Upper lobe of right lung (tissue), 1 donor: Measurements from ENCODE around the gene XPA. TPM values are rescaled to one million over a fixed set of nuclear protein-coding genes. Genes with fewer than 3 reads are reported as not detected.

Experiments used
- ATAC-seq: fragments of 200-7000 bp; cut with Tn5 transposase; one replicate; pipeline ENCODE4 v1.9.1; 2020; ENCODE audit warnings: mild to moderate bottlenecking, moderate library complexity
- DNase-seq: peaks from one replicate; pipeline ENCODE4 v3.0.0-alpha.2; 2020
- H3K27ac ChIP-seq: fragments of 200-600 bp; one replicate; pipeline ENCODE4 v1.8.0; 2022
- H3K27me3 ChIP-seq: fragments of 200-600 bp; one replicate; pipeline ENCODE4 v1.8.0; 2022; ENCODE audit warnings: mild to moderate bottlenecking
- H3K36me3 ChIP-seq: fragments of 200-600 bp; one replicate; pipeline ENCODE4 v1.8.0; 2022
- H3K4me1 ChIP-seq: fragments of 200-600 bp; one replicate; pipeline ENCODE4 v1.8.0; 2022
- H3K4me3 ChIP-seq: fragments of 200-600 bp; one replicate; pipeline ENCODE4 v1.8.0; 2022; ENCODE audit warnings: mild to moderate bottlenecking
- H3K9me3 ChIP-seq: fragments of 200-600 bp; one replicate; pipeline ENCODE4 v1.8.0; 2022
- intact Hi-C: fragments of 100-400 bp; cut with DNase I; formaldehyde crosslinking; loops from one replicate; pipeline ENCODE4 v1.11.0; 2022
- total RNA-seq: library from RNA; stranded (reverse); fragmentation: NEBNext Ultra II Directional; extraction: Animal tissue kit (Norgen Biotek cat#: 25700); gene quantifications from one replicate; pipeline ENCODE4 v1.2.1, GENCODE V29; 2021
- TF ChIP-seq, protein P1 (sequence below): fragments of 200-600 bp; IDR thresholded peaks from one replicate; pipeline ENCODE4 v1.8.0; 2022; ENCODE audit warnings: antibody characterized with exemption
- donor health status: DM: no; HTN: yes; CAD: no; lungs with severe emphysema.

Gene XPA
- total RNA-seq, 1 donor from 2014 or later = 11.2 TPM

DNA sequence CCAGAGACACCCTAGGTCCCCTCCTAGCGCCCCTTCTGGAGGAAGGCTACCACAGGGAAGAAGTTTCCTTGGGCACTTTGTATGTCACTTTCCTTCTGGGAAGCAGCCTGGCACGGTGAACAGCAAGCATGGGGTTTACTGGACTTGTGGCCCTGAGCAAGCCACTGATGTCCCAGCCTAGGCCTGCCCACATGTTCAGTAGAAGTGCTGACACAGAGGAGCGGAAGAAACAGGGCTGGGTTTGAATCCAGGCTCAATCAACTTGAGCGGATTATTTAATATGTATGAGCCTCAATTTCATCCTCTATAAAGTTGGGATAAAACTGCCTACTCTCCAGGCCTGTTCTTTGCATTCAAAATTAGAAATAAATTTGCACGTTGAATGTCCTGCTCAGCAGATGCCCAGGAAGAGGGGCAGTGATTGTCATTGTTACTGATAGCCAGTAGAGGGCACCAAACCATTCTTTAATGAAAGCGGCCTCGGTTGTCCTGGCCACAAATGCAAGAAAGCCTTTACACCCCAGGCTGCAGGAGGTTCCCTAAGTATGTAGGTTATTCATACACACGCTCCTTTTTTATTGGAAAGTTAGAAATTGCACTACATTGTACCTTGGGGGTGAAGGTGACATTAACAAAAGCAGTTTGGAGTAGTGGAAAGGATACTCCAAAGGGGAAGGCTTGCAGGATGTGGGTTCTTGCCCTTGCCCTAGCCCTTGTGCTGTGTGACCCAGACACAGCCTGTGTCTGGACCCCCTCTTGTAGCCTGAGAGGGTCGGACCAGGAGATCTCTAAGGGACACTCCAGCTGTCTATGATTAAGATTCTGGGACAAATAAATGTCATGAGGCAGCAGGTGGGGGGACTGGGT, 13.4 kb upstream of the XPA start:
- H3K36me3 ChIP-seq = no peaks in the 10 kb centered on the region
- H3K27ac ChIP-seq = no peak overlapping the region
- peaks cover 18% of the 10 kb centered on the region for H3K27me3 ChIP-seq
- H3K9me3 ChIP-seq = no peaks in the 10 kb centered on the region
- H3K4me1 ChIP-seq = no peaks in the 10 kb centered on the region
- DNase-seq (no peak), ATAC-seq (peak; percentile 95)
- no peak overlapping the region for H3K4me3 ChIP-seq
- TF ChIP-seq, protein P1, sequence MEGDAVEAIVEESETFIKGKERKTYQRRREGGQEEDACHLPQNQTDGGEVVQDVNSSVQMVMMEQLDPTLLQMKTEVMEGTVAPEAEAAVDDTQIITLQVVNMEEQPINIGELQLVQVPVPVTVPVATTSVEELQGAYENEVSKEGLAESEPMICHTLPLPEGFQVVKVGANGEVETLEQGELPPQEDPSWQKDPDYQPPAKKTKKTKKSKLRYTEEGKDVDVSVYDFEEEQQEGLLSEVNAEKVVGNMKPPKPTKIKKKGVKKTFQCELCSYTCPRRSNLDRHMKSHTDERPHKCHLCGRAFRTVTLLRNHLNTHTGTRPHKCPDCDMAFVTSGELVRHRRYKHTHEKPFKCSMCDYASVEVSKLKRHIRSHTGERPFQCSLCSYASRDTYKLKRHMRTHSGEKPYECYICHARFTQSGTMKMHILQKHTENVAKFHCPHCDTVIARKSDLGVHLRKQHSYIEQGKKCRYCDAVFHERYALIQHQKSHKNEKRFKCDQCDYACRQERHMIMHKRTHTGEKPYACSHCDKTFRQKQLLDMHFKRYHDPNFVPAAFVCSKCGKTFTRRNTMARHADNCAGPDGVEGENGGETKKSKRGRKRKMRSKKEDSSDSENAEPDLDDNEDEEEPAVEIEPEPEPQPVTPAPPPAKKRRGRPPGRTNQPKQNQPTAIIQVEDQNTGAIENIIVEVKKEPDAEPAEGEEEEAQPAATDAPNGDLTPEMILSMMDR = peak; percentile 89
- intact Hi-C loops = no loop called here

DNA sequence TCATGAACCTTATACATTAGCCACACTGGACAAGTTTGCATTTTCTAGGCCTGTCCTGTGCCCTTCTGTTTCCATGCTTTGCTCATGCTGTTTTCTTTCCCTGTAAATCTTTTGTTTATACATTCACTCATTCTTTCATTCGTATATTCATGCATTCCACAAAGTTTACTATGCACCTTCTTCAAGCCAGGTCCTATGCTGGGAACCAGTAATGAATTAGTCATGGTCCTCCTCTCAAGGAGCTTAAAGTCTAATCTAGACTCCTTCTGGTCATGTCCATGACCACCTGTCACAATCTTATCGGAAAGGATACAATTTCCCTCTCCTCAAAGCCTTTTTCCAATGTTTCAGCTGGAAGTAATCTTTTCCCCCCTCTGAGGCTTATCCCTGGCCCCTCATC, 9.1 kb upstream of the XPA start:
- intact Hi-C loops = loop anchor here (10.0 kb wide), 1 partner anchor 199 kb away; no protein-coding TSS in a partner anchor
- Histone ChIP-seq H3K9me3 (no peaks in the 10 kb centered on the region), H3K36me3 (no peaks in the 10 kb centered on the region), H3K4me1 (no peaks in the 10 kb centered on the region), H3K27me3 (peaks cover 10% of the 10 kb centered on the region), H3K4me3 (no peak overlapping the region), H3K27ac (no peak overlapping the region)
- TF ChIP-seq, protein P1 = no peak
- ATAC-seq = no peak
- no peak for DNase-seq

DNA sequence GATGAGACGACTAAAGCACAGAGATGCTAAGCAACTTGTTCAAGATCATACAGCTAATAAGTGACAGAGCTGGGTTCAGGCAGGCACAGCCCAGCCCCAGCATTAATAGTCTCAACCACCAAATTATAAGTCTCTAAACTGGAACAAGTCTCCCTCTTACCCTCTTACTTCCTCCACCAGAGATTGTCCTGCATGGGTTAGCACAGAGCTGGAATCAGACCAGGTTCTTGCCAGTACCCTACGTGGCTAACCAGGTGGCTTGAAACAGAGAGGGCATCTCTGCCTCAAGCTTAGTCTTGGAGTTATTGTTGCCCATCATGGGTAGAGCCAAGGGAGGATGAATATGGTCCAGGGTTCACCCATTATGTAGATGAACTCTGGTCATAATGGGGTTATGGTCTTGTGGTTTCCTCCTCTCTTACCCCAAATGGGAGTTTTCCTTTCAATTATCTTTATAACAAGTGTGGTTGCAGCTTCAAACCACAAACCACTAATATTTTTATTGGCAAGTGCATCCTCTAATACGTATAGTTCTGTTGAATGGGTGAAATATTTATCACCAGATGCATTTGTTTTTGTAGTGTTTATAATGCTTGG, 8.3 kb upstream of the XPA start:
- TF ChIP-seq, protein P1 = no peak
- Histone ChIP-seq H3K9me3 (no peaks in the 10 kb centered on the region), H3K27me3 (peaks cover 4% of the 10 kb centered on the region), H3K27ac (no peak overlapping the region), H3K4me1 (no peaks in the 10 kb centered on the region), H3K4me3 (no peak overlapping the region), H3K36me3 (no peaks in the 10 kb centered on the region)
- ATAC-seq (no peak), DNase-seq (no peak)
- intact Hi-C loops = loop anchor here (10.0 kb wide), 1 partner anchor 199 kb away; no protein-coding TSS in a partner anchor

DNA sequence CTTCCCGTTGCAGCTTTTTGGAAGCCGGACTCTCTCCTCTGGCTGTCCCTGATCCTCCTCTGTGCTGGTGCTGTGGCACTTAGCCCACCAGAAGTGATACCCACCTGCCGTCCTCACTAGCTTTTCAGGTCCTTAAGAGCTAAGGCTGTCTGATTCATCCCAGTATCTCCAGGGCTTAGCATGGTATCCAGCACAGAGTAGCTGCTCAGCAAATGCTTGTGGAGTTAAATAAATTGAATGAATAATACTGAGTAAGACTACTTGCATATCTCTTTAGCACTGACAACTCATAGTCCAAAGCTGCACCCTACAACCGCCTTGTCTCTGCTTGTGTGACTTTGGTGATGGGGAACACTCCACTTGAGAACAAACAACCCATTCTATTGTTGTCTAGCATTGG, 7.7 kb upstream of the XPA start:
- no peak overlapping the region for H3K4me3 ChIP-seq
- DNase-seq = no peak
- no peaks in the 10 kb centered on the region for H3K36me3 ChIP-seq
- H3K9me3 ChIP-seq = no peaks in the 10 kb centered on the region
- ATAC-seq = no peak
- intact Hi-C loops = loop anchor here (10.0 kb wide), 1 partner anchor 200 kb away; no protein-coding TSS in a partner anchor
- no peaks in the 10 kb centered on the region for H3K4me1 ChIP-seq
- TF ChIP-seq, protein P1 = no peak
- H3K27me3 ChIP-seq = peaks cover 2% of the 10 kb centered on the region
- H3K27ac ChIP-seq = no peak overlapping the region

DNA sequence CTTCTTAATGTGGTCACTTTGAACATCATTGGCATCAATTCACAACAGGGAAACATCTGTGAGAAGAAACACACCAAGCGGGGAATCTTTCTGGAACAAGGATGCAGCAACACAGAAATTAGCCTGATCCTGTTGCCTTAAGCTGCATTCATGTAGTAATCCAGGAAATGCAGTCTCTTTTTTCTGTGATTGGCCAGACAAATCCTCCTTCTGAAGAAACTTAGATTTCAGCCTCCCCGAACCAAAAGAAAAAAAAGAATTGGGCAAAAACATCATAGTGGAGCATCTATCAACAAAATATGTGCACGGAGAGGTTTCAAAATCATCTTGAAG, 7.2 kb upstream of the XPA start:
- DNase-seq = no peak

More for the DNA sequence above, 7.2 kb upstream of the XPA start:
- Histone ChIP-seq H3K9me3 (no peaks in the 10 kb centered on the region), H3K4me3 (no peak overlapping the region), H3K27ac (no peak overlapping the region), H3K36me3 (no peaks in the 10 kb centered on the region), H3K27me3 (no peaks in the 10 kb centered on the region), H3K4me1 (no peaks in the 10 kb centered on the region)
- TF ChIP-seq, protein P1 = no peak
- no peak for ATAC-seq
- intact Hi-C loops = loop anchor here (10.0 kb wide), 1 partner anchor 200 kb away; no protein-coding TSS in a partner anchor
